ENCODE measurements around the gene OR2F2.

OR2F2 gene

DNA sequence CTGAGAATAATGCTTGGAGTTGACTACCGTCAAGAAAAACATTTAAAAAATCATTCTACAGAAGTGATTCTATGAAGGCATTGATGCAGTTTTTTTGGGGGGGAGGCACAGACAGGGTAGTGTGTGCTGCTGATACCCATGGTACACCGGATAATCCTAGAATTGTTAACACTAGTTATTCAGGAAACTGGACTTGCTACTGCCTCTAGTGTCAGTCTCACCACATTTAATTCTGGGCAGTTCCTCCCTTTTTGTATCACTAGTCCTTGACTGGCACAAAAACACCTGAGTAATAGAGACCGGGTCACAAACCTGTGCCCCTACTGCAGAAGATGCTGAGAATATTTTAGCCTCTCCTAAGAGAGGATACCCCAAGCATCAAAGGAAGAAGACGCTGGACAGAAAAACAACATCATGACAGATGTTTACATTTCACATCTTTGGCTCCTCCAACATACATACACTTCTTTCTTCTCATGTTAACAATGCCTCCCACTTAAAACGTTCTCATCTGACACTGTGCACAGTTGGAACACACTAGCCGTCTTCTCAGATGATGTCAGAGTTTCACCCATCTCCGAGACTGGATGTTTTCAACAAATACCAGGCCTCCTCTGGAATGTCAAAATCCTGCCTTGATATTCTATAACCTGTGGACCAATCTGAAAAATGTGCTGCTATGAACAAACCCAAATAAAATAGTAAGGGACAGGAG is 19.9 kb upstream of the OR2F2 start:
- no peak for DNase-seq (ENCODE audit: low read depth in 2 of 2)

- DNase-seq (ENCODE audit: low read depth in 2 of 2): no peak
Observed at GRCh38 chr7:143924851-143925250, 10.2 kb upstream of the OR2F2 start.

- no peak for DNase-seq (ENCODE audit: low read depth in 2 of 2)
Observed at GRCh38 chr7:143929224-143929920, 5.7 kb upstream of the OR2F2 start.

DNA sequence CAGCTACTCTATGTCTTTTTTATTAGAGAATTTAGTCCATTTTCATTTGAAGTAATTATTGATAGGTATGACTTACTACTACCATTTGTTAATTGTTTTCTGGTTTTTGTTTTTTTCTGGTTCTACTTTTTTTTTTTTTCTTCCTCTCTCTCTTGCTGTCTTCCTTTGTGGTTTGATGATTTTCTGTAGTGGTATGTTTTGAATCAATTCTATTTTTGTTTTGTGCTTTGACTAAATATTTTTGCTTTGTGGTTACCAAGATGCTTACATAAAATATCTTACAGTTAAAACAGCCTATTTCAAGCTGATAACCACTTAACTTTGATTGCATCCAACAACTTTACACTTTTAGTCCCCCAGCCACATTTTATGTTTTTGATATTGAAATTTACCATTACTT is 3.3 kb upstream of the OR2F2 start:
- DNase-seq (ENCODE audit: low read depth in 2 of 2): no peak

- no peak for DNase-seq (ENCODE audit: low read depth in 2 of 2)
Observed at GRCh38 chr7:143936087-143937009, 1.3 kb downstream of the OR2F2 start.

DNA sequence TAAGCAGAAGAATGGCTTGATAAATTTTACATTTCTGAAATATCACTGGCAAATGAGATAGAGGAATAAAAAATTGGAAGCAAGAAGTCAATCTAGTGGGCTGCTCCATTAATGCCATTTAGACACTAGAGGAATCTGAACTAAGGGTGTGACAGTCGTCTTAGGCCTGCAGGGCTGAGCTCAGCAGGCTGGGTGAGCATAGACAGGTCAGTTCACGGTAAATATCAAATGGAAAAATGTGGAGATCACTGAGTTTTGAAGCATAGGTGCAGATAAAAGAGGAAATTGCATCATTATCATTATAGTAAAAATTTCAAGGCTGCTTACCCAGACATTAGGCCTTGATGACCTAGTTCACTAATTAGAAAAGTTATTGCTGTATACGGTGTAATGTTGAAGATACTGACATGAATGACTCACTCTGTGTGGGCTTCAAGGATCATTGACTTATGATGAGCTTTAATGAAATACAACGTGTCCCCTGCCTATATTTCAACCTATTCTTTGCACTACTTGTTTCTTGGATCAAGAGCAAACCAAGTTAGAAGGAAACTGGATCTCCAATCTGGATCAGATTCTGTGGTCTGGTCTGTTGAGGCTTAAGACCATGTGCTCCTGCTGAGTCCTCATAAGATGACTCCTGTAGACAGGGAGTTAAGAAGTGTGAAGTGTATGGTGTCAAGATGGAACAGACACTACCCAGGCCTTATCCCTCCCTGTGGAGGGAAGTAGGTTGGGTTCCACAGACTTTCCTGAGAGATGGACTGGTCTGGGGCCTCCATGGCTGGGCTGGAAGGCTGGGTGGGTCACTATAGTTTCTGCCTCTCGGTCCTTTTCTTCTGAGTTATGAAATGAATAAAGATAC is 3.6 kb downstream of the OR2F2 start:
- no peak for DNase-seq (ENCODE audit: low read depth in 2 of 2)

DNA sequence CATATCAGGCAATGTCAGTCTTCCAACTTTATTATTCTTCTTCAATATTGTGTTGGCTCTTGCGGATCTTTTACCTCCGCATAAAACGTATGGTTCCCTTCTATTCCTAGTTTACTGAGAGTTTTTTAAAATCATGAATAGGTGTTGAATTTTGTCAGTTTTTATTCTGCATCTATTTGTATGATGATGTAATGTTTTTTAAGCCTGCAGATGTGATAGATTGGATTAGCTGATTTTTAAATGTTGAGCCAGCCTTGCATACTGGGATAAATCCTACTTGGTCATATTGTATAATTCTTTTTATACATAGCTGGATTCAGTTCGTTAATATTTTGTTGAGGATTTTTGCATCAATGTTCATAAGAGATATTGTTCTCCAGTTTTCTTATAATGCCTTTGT is 10.4 kb downstream of the OR2F2 start:
- DNase-seq (ENCODE audit: low read depth in 2 of 2): no peak

DNA sequence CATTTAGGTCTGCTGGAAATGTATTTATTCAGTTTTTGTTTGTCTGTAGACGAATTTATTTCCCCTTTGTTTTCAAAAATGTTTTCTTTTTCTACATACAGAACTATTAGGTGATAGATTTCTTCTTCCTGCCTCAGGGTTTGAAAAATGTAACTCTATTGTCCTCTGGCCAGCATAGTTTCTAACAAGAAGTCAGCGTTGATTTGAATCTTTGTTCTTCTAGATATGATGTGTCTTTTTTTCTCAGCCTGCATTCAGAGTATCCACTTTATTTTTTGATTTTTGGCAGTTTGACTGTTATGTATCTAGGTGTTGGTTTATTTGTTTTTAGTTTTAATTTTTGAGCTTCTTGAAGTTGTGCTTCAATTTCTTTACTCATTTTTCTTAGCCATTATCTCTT is 12.1 kb downstream of the OR2F2 start:
- no peak for DNase-seq (ENCODE audit: low read depth in 2 of 2)

DNA sequence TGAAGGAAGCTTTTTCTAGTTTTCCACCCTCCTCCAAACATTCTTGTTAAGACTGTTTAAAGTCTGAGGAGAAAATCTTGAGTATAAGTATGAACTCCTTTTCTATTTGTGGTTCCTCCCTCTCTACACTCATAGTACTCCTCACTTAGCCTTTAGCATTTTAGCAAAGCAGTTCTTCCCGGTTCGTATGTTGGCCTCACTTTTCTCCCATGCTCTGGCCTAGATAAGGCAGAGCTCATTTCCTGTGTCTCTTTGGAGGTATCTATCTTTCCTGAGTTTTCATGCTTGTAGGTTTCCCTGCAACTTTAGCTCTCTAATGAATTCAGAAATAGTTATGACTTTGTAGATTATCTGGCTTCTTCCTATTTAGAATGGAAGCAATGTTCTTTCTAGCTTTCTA is 13.7 kb downstream of the OR2F2 start:
- no peak for DNase-seq (ENCODE audit: low read depth in 2 of 2)

- DNase-seq (ENCODE audit: low read depth in 2 of 2): no peak
Observed at GRCh38 chr7:143953421-143953820, 18.4 kb downstream of the OR2F2 start.

GRCh38 chr7:143954135-143954534 is 19.1 kb downstream of the OR2F2 start:
- no peak for DNase-seq (ENCODE audit: low read depth in 2 of 2)

DNA sequence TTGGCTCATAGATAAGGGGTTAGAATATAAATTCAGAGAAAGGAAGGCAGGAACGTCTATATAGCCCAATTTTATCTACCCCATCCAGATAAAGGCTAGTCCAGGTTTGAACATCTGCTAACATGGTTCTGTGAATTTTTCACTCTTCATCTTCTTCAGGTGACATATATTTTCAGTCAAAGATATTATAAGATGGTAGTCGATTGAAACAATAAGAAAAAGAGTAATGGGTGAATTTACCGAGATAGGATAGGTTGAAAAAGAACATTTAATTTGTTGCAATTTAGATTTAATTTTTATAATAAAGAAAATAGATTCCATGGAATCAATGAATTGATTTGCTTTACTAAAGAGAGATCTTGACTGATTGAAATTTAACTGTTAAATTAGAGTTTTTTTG is 19.5 kb downstream of the OR2F2 start, which contains the start of gene OR2F1:
Gene OR2F1, plus strand, starts transcription at position 301 of the 400 bp plus-strand sequence. CDS start 5,127 bp downstream, outside the sequence.
- no peak for DNase-seq (ENCODE audit: low read depth in 2 of 2)

DNA sequence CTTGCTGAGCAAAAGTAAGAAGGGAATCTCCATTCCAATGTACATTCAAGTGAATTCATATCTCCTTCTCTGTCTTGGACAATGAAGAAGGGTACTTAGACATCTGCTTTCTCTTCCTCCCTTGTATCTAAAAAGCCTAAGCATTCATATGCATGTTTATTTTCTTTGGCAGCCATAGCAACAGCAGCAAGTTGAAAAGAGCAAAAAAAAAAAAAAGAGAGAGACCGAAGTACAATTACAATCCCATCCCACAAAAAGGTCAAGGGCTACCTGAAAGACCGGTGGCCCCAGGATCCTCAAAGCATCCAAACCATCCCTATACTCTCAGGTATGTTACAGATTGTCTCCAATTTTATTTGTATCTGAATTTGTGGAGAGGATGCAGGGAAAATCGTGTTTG is 23.7 kb downstream of the OR2F2 start:
- no peak for DNase-seq (ENCODE audit: low read depth in 2 of 2)

- DNase-seq (ENCODE audit: low read depth in 2 of 2): no peak
Observed at GRCh38 chr7:143960813-143961610, 26.0 kb downstream of the OR2F2 start.

- no peak for DNase-seq (ENCODE audit: low read depth in 2 of 2)
Observed at GRCh38 chr7:143965280-143965679, 30.2 kb downstream of the OR2F2 start.

DNA sequence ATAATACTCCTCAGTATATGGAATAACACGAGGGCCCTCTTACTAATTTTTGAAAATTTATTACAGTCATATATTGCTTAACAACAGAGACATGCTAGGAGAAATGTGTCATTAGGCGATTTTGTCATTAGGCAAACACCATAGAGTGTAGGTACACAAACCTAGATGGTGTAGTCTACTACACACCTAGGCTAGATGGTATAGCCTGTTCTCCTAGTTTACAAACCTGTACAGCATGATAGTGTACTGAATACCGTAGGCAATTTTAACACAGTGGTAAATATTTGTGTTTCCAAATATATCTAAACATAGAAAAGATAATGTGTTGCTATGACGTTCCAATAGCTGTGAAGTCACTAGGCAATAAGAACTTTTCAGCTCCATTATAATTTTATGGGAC is 32.4 kb downstream of the OR2F2 start:
- no peak for DNase-seq (ENCODE audit: low read depth in 2 of 2)

DNA sequence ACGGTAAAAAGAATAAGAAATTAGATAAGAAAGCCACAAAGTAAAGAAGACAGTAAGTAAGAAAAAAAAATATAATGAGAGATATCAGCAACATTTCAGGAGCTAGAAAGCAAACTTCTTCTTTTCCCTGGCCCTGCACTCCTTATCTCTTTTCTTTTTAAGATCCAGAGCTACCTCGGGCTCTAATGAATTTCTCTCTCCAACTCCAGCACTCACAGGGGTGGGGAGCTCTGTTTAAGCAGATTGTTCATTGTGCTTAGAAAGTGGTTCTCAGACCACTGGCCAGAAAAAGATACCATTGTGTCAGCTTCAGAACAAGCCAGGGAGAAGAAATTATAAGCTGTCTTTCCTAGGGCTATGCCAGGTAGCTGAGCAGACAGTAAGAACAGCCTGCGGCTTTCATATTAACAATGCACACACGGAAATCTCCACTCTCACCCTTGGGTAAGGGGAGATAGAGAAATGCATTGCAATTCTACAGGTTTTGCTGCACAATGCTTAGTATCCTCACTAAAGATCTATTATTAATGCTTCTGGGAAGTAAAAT is 38.9 kb downstream of the OR2F2 start:
- no peak for DNase-seq (ENCODE audit: low read depth in 2 of 2)

GRCh38 chr7:143974459-143974858 is 39.4 kb downstream of the OR2F2 start:
- DNase-seq (ENCODE audit: low read depth in 2 of 2): no peak

DNA sequence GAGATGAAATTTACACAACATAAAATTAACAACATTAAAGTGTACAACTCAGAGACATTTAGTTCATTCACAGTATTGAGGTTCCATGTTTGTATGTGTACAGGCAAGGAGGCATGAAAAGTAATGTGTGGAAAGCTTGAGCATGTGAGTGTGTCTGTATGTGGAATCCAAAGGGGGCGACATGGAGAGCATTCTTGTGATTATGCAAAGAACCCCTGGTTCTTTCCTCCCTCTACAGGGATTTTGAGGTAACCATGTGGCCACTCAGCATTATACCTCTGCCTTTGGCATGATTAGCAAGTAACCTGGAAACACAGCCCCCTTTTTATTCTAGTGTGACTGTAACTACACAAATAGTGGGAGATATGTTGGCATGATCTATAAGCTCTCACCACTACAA is 40.6 kb downstream of the OR2F2 start:
- DNase-seq (ENCODE audit: low read depth in 2 of 2): no peak

GRCh38 chr7:143978585-143978984 is 43.6 kb downstream of the OR2F2 start:
- DNase-seq (ENCODE audit: low read depth in 2 of 2): no peak

Data from stimulated activated CD4-positive, alpha-beta T cell treated with anti-CD3 and anti-CD28 coated beads, Interleukin-15, amount 100 ng/mL, for 48 hours (primary cell).